ENCODE results near the gene TMEM131L. TPM values are rescaled to one million over a fixed set of nuclear protein-coding genes. Genes with fewer than 3 reads are reported as not detected.

TMEM131L gene
- total RNA-seq, 1 donor from 2014 or later: 18.6 TPM

DNA sequence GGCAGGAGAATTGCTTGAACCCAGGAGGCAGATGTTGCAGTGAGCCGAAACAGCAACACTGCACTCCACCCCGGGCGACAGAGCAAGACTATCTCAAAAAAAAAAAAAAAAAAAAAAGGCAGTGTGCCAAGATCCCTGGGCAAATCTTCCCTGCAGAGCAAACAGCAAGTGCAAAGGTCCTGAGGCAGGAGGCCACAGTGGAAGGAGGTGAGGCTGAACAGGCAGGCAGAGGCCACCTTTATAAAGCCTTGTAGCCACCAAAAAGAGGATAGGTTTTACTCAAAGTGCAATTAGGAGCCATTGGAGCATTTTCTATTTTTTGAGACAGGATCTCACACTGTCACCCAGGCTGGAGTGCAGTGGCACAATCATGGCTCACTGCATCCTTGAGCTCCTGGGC lies 172.8 kb downstream of the TMEM131L start:
- H3K4me2 ChIP-seq (ENCODE audit: low read length): no peak overlapping the region
- H3K9me3 Mint-ChIP-seq (ENCODE audit: unreplicated experiment): no peaks in the 10 kb centered on the region
- FAIRE-seq (no peak), DNase-seq (ENCODE audit: low read depth) (no peak)
- no peaks in the 10 kb centered on the region for H4K20me1 ChIP-seq (ENCODE audit: insufficient read depth, low read length)
- no peak for TF ChIP-seq EZH2 (IDR thresholded peaks at IDR 0.05; ENCODE audit: insufficient read depth, low read length)
- TF ChIP-seq CTCF (IDR thresholded peaks at IDR 0.05; ENCODE audit: insufficient read depth, low read depth, low read length): no peak
- H2AFZ ChIP-seq (ENCODE audit: low read depth, low read length): no peak overlapping the region
- H3K4me3 Mint-ChIP-seq (ENCODE audit: unreplicated experiment): no peak overlapping the region
- H3K79me2 ChIP-seq (ENCODE audit: insufficient read depth, low read length): no peaks in the 10 kb centered on the region
- H3K4me3 ChIP-seq (ENCODE audit: insufficient read depth, low read depth, low read length): no peak overlapping the region
- H3K36me3 Mint-ChIP-seq (ENCODE audit: low read depth, unreplicated experiment): peaks cover 21% of the 10 kb centered on the region
- no peaks in the 10 kb centered on the region for H3K27me3 Mint-ChIP-seq (ENCODE audit: low read depth, unreplicated experiment)
- no peak overlapping the region for H3K9ac ChIP-seq (ENCODE audit: low read length)
- no peaks in the 10 kb centered on the region for H3K27me3 ChIP-seq (ENCODE audit: insufficient read depth, low read length)
- peaks cover 11% of the 10 kb centered on the region for H3K36me3 ChIP-seq (ENCODE audit: insufficient read depth, low read length)
- no peak overlapping the region for H3K27ac Mint-ChIP-seq (ENCODE audit: unreplicated experiment)
- no peaks in the 10 kb centered on the region for H3K9me3 ChIP-seq (ENCODE audit: insufficient read depth, low read depth, low read length)
- H3K4me1 ChIP-seq (ENCODE audit: insufficient read depth, low read length): no peaks in the 10 kb centered on the region
- H3K27ac ChIP-seq (ENCODE audit: low read depth, low read length): no peak overlapping the region
- H3K4me1 Mint-ChIP-seq (ENCODE audit: low read depth, unreplicated experiment): peaks cover 2% of the 10 kb centered on the region

DNA sequence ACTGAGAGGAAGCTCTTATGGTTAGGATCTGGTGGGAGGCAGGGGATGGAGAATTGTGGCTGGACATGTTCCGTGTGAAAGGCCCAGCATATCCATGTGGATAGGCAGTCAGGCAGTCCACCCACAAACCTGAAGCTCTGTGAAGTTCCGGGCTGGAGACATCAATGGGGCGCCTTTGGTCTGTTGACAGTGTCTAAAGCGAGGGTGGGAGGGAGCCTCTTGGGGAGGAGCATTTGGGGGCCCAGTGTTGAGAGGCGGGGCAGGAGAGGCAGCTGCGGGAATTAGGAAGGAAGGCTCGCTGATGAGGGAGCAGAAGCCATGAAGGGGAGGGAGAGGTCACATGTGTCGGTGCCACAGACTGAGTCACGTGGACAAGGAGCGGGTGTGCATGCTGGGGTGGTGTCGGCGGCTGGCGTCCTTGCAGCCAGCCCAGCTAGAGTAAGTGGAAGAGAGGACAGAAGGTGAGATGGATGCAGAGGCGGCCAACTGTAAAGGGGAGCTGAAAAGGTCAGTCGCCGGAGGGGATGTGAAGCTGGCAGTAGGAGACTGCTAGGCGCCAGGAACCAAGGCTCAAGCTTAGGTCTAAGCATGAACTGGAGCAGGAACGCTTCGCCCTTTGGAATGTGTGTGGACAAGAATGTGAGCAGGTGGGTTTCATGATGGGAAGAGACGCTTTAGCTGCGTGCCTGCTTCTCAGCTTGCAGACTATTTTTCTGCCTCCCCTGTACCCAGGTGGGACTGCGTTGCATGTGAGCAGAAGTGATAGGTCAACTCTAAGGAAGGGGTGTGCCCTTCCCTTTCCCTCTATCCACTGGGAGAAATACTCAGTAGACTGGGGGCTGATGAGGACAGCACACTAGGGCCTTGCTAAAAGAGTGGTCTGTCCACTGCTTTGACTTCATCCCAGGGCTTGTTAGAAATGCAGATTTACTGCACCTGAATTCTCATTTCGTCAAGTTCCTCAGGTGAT lies 174.0 kb downstream of the TMEM131L start:
- no peaks in the 10 kb centered on the region for H3K9me3 Mint-ChIP-seq (ENCODE audit: unreplicated experiment)
- no peak overlapping the region for H3K4me3 Mint-ChIP-seq (ENCODE audit: unreplicated experiment)
- H3K27ac Mint-ChIP-seq (ENCODE audit: unreplicated experiment): no peak overlapping the region
- H3K9ac ChIP-seq (ENCODE audit: low read length): no peak overlapping the region
- FAIRE-seq: no peak
- peaks cover 8% of the 10 kb centered on the region for H3K36me3 ChIP-seq (ENCODE audit: insufficient read depth, low read length)
- DNase-seq (ENCODE audit: low read depth): no peak
- H3K79me2 ChIP-seq (ENCODE audit: insufficient read depth, low read length): no peaks in the 10 kb centered on the region
- H2AFZ ChIP-seq (ENCODE audit: low read depth, low read length): no peak overlapping the region
- TF ChIP-seq EZH2 (IDR thresholded peaks at IDR 0.05; ENCODE audit: insufficient read depth, low read length) (no peak), CTCF (IDR thresholded peaks at IDR 0.05; ENCODE audit: insufficient read depth, low read depth, low read length) (no peak)
- H3K4me1 Mint-ChIP-seq (ENCODE audit: low read depth, unreplicated experiment): peaks cover 2% of the 10 kb centered on the region
- H4K20me1 ChIP-seq (ENCODE audit: insufficient read depth, low read length): no peaks in the 10 kb centered on the region
- no peaks in the 10 kb centered on the region for H3K4me1 ChIP-seq (ENCODE audit: insufficient read depth, low read length)
- no peak overlapping the region for H3K27ac ChIP-seq (ENCODE audit: low read depth, low read length)
- no peak overlapping the region for H3K4me2 ChIP-seq (ENCODE audit: low read length)
- peaks cover 13% of the 10 kb centered on the region for H3K36me3 Mint-ChIP-seq (ENCODE audit: low read depth, unreplicated experiment)
- H3K4me3 ChIP-seq (ENCODE audit: insufficient read depth, low read depth, low read length): no peak overlapping the region
- H3K9me3 ChIP-seq (ENCODE audit: insufficient read depth, low read depth, low read length): no peaks in the 10 kb centered on the region
- no peaks in the 10 kb centered on the region for H3K27me3 Mint-ChIP-seq (ENCODE audit: low read depth, unreplicated experiment)
- no peaks in the 10 kb centered on the region for H3K27me3 ChIP-seq (ENCODE audit: insufficient read depth, low read length)

GRCh38 chr4:153641532-153641931 lies 175.4 kb downstream of the TMEM131L start:
- no peaks in the 10 kb centered on the region for H3K9me3 ChIP-seq (ENCODE audit: insufficient read depth, low read depth, low read length)
- no peak for FAIRE-seq
- Mint-ChIP-seq H3K9me3 (ENCODE audit: unreplicated experiment) (no peaks in the 10 kb centered on the region), H3K36me3 (ENCODE audit: low read depth, unreplicated experiment) (peaks cover 7% of the 10 kb centered on the region), H3K27ac (ENCODE audit: unreplicated experiment) (no peak overlapping the region), H3K4me3 (ENCODE audit: unreplicated experiment) (no peak overlapping the region), H3K4me1 (ENCODE audit: low read depth, unreplicated experiment) (peaks cover 2% of the 10 kb centered on the region), H3K27me3 (ENCODE audit: low read depth, unreplicated experiment) (no peaks in the 10 kb centered on the region)
- no peak overlapping the region for H3K4me3 ChIP-seq (ENCODE audit: insufficient read depth, low read depth, low read length)
- peaks cover 1% of the 10 kb centered on the region for H3K36me3 ChIP-seq (ENCODE audit: insufficient read depth, low read length)
- no peak overlapping the region for H3K9ac ChIP-seq (ENCODE audit: low read length)
- no peak overlapping the region for H3K4me2 ChIP-seq (ENCODE audit: low read length)
- H2AFZ ChIP-seq (ENCODE audit: low read depth, low read length): no peak overlapping the region
- H3K27ac ChIP-seq (ENCODE audit: low read depth, low read length): no peak overlapping the region
- no peaks in the 10 kb centered on the region for H4K20me1 ChIP-seq (ENCODE audit: insufficient read depth, low read length)
- no peaks in the 10 kb centered on the region for H3K4me1 ChIP-seq (ENCODE audit: insufficient read depth, low read length)
- no peak for TF ChIP-seq CTCF (IDR thresholded peaks at IDR 0.05; ENCODE audit: insufficient read depth, low read depth, low read length)
- no peak for TF ChIP-seq EZH2 (IDR thresholded peaks at IDR 0.05; ENCODE audit: insufficient read depth, low read length)
- DNase-seq (ENCODE audit: low read depth): no peak
- H3K27me3 ChIP-seq (ENCODE audit: insufficient read depth, low read length): no peaks in the 10 kb centered on the region
- no peaks in the 10 kb centered on the region for H3K79me2 ChIP-seq (ENCODE audit: insufficient read depth, low read length)

Measured in astrocyte (in vitro differentiated cells and primary cell).